HG03064 (cell line): ENCODE results near the gene APBA2.
"Not testable (repeated sequence)": the region's sequence is repeated elsewhere in the genome, so short reads cannot be mapped to it uniquely, and the experiment has no call there.

ENCODE experiments used
- ATAC-seq: cut with Tn5 transposase; IDR thresholded peaks from one replicate; pipeline ENCODE4 v1.9.1; 2021; ENCODE audit warnings: low read depth; ENCODE audit not compliant: unreplicated experiment

The APBA2 gene

GRCh38 chr15:28885630-28886430 lies at the start of gene APBA2:
APBA2 (plus strand) TSS chr15:28885974; CDS start chr15:29053885, 167,911 bp downstream.
- no peak for ATAC-seq

GRCh38 chr15:28840285-28840684 lies 45.5 kb upstream of the APBA2 start:
- ATAC-seq = not testable (repeated sequence)

- ATAC-seq = not testable (repeated sequence)
These were observed 43.6 kb upstream of the APBA2 start for GRCh38 chr15:28842210-28842609.

DNA sequence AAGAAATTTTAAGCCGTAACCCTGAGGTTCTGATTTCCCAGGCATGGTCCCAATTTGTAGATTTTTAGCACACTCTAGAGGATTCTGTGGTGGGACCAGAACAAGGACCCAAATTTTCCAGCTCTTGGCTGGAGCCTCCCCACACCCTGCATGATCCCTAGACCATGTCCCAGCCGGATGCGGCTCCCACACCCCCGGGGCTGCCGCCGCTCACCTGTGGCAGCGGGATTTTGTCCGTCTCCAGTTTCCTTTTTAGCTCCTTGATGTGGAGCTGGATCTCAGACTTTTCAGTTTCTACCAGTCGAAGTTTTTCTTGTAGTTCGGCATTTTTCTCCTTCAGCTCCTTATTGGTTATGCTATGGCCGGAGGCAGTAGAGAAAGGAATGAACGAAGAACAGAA lies 42.3 kb upstream of the APBA2 start:
- ATAC-seq = not testable (repeated sequence)

DNA sequence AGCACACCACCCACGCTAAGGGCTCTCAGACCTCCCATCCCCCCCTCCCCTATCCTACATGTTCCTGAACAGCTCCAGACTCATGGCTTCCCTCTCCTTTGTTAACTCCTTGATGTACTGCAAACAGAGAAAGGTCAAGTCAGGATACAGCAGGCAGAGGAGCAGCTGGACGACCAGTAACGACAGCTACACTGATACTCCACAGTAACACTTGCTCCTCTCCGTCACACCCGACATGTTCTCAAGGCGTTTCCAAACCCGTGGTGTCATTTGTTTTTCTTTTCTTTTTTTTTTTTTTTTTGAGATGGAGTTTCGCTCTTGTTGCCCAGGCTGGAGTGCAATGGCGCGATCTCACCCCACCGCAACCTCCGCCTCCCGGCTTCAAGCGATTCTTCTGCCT lies 41.6 kb upstream of the APBA2 start:
- ATAC-seq = not testable (repeated sequence)

- not testable (repeated sequence) for ATAC-seq
These were observed 38.5 kb upstream of the APBA2 start for GRCh38 chr15:28847247-28847646.

DNA sequence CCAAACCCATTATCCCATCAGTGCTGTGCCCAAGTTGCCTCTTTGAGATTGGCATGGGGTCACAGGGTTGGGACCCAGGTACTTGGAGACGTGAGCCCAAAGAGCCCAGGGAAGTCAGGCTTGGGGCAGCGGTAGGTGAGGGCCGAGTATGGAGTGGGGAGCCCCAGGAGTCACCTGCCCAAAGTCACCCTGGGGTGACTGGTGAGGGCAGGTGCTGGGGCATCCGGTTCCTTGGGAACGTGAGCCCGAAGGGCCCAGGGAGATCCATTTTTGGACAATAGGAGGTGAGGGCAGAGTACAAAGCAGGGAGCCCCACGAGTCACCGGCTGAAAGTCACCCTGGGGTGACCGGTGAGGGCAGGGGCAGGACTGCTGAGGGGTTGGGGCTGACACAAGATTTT lies 37.8 kb upstream of the APBA2 start:
- not testable (repeated sequence) for ATAC-seq

DNA sequence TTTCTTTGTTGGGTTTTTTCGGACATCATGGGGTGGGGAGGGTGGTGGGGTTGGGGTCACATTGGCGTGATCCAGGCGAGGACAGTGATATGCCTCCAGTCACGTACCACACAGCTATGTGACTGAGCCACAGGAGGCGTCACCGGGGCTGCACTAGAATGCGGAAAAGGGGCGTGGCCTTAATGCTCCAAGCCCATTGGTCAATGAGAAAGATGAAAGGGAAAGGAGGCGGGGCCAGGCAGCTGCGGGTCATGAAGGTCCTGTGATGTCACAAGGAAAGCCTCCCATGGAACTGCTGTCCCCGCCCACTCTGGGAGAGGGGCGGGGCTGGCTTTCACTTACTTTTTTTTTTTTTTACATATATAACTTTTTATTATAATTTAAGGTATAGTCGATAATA lies 37.3 kb upstream of the APBA2 start, which contains the start of gene GOLGA6L7:
Gene GOLGA6L7 (minus strand): TSS at position 124 of the 400 bp plus-strand sequence. CDS start 95 bp downstream, at position 29.
- ATAC-seq = not testable (repeated sequence)

DNA sequence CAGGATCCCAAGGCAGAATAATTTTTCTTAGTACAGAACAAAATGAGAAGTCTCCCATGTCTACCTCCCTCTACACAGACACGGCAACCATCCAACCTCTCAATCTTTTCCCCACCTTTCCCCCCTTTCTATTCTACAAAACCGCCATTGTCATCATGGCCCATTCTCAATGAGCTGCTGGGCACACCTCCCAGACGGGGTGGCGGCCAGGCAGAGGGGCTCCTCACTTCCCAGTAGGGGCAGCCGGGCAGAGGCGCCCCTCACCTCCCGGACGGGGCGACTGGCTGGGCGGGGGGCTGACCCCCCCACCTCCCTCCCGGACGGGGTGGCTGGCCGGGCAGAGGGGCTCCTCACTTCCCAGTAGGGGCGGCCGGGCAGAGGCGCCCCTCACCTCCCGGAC lies 36.5 kb upstream of the APBA2 start:
- not testable (repeated sequence) for ATAC-seq

GRCh38 chr15:28849766-28850165 lies 36.0 kb upstream of the APBA2 start:
- not testable (repeated sequence) for ATAC-seq

DNA sequence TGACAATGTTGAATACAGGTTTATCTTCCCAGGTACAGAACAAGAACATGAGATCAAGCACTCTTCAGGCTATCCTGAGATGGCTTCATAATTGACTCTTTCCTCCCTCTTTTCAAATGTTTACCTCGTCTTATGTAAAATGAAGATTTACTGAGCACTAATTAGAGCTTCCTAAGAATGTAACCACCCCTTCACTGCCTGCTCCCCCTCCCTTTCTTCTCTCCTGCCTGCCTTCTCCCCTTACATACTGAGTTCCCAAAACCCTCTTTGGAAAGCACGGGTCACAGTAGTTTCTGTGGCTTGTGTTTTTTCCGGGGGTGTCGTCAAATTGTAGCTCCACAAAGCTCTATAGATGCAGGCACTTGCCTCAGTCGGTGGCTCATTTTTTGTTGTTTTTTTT lies 32.1 kb upstream of the APBA2 start:
- ATAC-seq = not testable (repeated sequence)

DNA sequence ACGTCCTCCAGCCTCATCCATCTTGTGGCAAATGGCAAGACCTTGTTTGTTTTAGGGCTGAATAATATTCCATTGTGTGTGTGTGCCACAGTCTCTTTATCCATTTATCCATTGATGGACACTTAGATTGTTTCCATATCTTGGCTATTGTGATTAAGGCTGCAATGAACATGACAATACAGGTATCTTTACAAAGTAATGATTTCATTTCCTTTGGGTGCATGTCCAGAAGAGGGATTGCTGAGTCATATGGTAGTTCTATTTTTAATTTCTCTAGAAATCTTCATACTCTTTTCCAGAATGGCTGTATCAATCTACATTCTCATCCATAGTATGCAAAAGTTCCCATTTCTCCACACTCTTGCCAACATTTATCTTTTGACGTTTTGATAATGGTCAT lies 31.2 kb upstream of the APBA2 start:
- not testable (repeated sequence) for ATAC-seq

DNA sequence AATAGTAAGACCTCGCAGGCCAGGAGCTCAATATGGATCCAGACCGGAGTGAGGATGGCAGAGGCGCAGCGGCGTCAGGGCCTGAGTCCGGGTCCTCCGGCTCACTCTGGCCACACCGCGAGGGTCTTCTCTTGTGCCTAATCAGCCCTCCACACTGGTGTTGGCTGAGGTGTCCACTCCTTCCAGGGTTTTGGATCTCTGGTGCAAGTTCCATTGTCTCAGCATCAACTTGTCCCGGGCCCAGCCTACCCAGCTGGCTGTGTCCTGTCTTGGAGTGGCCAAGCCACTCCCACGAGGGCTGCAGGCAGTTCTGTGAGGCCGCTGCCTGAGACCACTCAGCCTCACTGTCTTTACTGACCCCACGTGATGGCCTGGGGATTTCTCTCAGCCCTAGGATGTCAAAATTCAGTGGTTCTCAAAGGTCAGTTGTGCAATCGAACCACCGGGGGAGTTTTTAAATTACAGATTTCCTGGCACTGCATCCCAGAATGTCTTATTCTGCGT lies 24.7 kb upstream of the APBA2 start:
- no peak for ATAC-seq

GRCh38 chr15:28861589-28862293 lies 24.0 kb upstream of the APBA2 start:
- ATAC-seq = not testable (repeated sequence)

DNA sequence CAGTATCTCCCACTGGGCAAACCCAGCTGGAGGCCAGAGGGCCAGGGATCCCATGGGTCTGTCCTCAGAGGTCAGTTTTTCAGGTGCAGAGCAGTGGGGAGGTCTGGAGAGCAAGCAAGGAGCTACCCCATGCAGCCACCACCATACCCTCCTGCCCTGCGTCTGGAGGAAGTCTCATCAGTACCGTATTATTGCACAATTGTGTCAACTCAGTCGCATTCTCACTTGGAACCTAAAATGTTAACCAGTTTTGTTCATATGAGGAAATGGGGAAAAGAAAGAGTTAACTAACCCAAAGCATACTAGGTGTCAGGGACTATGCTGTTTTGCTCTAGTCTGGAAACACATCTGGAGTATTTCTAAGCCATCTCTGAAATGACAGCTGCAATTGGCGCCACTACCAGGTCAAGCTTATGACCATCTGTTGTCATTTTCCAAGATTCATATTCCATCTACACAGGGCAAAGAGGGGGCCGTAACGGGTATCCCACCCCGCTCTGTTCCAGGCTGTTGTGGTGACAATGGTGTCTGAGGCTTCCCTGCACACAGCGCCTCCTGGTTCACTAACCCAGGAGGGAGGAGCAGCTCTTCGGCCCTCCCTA lies 16.9 kb upstream of the APBA2 start:
- ATAC-seq = no peak

GRCh38 chr15:28871168-28871567 lies 14.6 kb upstream of the APBA2 start:
- ATAC-seq = no peak

DNA sequence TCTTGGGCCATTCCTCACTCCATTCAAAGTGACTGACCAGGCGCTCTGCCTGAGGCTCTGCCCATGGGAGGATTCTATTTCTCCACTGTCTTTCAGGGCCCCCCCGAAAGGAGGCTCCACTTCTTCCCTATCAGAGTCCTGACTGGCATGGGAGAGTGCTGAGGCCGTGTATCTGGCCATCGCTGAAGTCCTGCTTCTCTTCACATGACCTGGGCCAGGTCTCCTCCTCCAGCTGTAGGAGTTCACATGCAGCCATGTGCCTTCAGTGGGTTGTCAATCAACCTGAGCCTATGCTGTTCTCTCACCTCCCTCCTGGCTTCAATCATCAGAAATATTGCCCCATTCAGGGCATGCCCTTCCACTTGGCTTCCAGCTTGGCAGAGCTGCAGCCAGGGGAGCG lies 12.8 kb upstream of the APBA2 start:
- no peak for ATAC-seq

GRCh38 chr15:28873585-28874190 lies 12.1 kb upstream of the APBA2 start:
- no peak for ATAC-seq

- no peak for ATAC-seq
These were observed 10.2 kb upstream of the APBA2 start for GRCh38 chr15:28875461-28876000.

- no peak for ATAC-seq
These were observed 9.5 kb upstream of the APBA2 start for GRCh38 chr15:28876131-28876844.
